Measurements from ENCODE around the gene NPPC.
A peak's percentile ranks its signal among the peaks of the same experiment; 100 is the strongest.
"Not testable (repeated sequence)": the region's sequence is repeated elsewhere in the genome, so short reads cannot be mapped to it uniquely, and the experiment has no call there.

Gene NPPC

GRCh38 chr2:231884438-231885140 is 41.6 kb downstream of the NPPC start:
- peak in 1 of 2 experiments; percentile 32 for DNase-seq

GRCh38 chr2:231883468-231883881 is 42.7 kb downstream of the NPPC start:
- peak in 1 of 2 experiments; percentile 1 for DNase-seq

GRCh38 chr2:231882646-231883045 is 43.5 kb downstream of the NPPC start:
- DNase-seq = no peak

- not testable (repeated sequence) for DNase-seq
Observed at GRCh38 chr2:231880371-231880770, 45.8 kb downstream of the NPPC start.

GRCh38 chr2:231879216-231879615 is 47.0 kb downstream of the NPPC start:
- DNase-seq = no peak

- no peak for DNase-seq
Observed at GRCh38 chr2:231877533-231878456, 48.4 kb downstream of the NPPC start.

- no peak for DNase-seq
Observed at GRCh38 chr2:231874944-231875343, 51.3 kb downstream of the NPPC start.
